HG03565 (cell line): ENCODE data around the gene POLR3A.

Source experiments
- ATAC-seq: cut with Tn5 transposase; IDR thresholded peaks from one replicate; pipeline ENCODE4 v1.9.1; 2021; ENCODE audit warnings: mild to moderate bottlenecking, moderate library complexity; ENCODE audit not compliant: unreplicated experiment

POLR3A gene

DNA sequence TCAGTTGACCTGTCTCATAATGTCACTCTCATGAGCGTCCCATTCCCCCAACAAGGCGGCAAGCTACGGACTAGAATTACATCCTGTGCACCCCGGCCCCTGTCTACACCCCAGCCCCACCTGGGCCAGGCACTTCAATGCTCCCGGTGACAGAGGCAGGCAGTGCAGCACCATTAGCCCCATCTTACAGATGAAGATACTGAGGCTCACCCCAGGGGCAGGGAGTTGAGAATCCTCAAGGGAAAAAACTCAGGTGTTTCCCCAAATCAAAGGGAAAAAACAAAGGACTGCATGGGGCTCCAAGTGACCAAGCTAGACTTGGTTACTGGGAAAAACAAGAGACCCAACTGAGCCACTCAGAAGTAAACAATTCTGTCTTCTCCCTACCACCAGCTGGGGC is 107.3 kb downstream of the POLR3A start:
- no peak for ATAC-seq

GRCh38 chr10:77921395-77921794 is 107.9 kb downstream of the POLR3A start:
- ATAC-seq, result no peak

DNA sequence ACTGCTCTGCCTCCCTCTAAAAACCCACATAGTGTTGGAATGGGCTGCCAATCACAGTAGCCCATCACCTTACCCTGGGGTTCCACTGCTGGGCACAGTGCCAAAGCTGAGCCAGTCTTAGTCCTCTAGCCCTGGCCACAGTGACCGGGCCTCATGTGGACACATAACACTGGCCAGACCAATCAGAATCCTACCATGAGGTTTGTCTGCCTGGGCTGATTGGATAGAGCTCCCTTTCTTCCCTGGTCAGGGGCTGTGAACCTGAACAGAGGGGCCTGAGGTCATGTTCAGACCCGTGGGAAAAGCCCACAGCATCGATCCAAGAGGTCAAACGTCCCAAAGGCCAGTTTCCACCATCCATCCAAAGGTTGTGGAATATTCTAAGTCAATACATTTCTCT is 108.8 kb downstream of the POLR3A start:
- ATAC-seq, result no peak

DNA sequence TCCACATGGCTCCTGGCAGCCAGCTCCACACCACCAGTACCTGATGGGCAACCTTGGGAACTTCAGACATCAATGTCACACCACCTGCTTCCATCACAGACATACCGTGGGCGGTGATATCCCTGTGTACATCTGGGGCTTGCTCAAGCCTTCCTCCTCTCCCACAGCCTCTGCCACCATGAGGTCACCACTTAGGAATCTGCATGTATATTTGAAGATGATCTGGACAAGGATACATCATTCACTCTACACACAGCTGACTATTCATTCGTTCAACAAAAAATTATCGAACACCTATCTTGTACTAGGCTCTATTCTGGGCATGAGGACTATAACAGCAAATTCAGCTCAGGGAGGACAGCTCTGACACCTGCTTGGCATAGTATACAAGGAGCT is 109.6 kb downstream of the POLR3A start:
- no peak for ATAC-seq
